MV-4-11 (cell line): ENCODE results near the gene VASN.
A peak's percentile ranks its signal among the peaks of the same experiment; 100 is the strongest.

Experiments
- DNase-seq: peaks from one replicate; lab custom pipeline; 2025; lab: John Stamatoyannopoulos, UW

VASN gene

DNA sequence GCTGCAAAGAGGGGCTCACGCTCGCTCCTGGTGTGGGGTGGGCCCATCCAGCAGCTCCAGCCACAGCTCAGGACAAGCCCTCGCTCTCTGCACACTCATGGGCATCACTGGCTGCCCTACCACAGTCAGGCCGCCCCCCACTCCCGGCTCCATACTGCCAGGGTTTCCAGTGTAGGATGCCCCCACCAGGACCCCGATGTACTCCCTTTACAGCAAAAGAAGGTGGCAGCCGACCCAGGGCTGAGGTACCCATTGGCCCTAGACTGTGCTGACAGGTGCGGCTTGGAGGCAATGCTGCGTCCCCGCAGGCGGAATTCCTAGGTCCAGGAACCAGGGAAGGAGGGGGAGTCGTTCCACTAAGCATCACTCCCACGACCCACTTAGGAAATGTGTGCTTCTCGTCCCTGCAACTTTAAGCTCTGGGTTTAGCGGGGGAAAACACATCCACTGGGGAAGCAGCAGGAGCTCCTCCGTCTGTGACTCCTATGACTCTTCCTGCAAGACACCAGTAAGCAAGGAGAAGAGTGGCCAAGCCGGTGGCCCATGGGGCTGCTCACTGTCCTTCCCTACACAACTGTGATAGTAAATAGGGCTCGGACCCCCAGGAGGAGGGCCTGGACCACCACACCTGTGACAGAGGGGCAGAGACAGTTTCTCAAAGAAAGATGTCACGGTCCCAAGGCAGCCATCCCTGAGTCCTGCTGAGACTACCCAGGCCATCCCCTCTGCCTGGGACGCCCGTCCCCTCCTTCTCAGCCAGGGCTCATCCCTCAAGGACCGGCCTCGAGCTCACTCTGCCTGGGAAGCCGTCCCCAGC is 31.7 kb downstream of the VASN start:
- DNase-seq, result no peak

DNA sequence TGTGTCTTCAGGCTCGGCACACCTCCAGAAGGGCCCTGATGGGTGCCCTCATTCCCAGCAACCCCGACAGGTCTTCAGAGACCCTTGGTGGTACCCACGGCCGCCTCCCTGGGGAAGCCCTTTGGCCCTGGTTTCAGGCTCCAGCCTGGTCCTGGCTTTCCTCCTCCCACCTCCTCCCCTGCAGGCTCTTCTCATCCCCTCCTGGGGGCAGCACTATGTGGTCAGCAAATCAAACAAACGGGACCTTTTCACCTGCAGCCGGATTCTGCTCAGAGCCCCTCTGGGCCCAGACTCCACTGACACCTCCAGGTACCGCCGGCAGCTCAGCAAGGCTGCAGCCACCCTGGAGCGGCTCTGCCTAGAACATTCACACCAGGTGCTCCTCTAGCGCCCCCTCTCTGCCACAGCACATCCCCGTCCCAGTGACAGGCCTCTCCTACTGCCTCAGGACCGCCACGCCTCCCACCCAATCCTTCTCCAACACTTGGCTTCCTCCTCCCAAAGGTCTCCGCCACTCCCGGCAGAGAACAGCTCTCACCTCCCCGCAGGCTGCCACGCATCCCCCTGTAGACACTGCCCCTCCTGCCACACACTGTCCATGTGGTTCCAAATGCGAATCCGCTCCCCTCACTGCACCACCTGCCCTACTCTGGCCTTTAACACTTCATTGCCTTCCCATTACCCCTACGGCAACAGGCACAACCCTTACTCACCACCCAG is 32.8 kb downstream of the VASN start:
- peak; percentile 21 for DNase-seq

DNA sequence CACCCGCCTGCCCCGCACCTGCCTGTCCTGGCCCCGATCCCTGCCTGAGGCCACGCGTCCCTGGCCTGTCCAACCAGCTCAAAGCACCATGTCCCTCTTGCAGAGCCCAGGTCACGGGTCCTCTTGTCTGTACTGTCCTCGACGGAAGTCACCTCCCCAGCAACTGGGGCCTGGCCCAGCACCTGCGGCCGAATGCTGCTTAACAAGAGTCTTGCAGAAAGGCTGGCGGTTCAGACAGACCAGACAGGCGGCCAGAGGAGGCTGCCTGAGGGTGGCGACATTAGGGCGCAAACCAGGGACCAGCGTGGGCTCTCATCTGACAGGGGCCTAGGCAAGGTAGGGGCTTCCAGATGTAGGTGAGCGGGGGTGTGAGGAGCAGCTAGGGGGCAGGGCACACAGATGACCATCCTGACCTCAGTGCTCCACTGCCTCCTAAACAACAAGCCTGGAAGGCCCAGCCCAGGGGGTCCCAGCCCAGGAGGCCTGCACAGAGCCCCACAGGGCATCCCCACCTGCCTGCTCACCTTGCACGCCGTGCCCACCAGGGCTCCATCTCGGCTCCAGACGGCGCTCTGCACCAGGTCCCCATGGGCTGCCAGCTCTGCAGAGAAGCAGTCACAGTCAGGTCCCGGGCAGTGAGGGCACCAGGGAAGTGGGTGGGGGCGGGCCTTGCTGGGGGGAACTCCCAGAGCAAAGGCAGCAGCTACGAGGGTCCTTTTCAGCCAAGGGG is 33.5 kb downstream of the VASN start:
- DNase-seq, result no peak

DNA sequence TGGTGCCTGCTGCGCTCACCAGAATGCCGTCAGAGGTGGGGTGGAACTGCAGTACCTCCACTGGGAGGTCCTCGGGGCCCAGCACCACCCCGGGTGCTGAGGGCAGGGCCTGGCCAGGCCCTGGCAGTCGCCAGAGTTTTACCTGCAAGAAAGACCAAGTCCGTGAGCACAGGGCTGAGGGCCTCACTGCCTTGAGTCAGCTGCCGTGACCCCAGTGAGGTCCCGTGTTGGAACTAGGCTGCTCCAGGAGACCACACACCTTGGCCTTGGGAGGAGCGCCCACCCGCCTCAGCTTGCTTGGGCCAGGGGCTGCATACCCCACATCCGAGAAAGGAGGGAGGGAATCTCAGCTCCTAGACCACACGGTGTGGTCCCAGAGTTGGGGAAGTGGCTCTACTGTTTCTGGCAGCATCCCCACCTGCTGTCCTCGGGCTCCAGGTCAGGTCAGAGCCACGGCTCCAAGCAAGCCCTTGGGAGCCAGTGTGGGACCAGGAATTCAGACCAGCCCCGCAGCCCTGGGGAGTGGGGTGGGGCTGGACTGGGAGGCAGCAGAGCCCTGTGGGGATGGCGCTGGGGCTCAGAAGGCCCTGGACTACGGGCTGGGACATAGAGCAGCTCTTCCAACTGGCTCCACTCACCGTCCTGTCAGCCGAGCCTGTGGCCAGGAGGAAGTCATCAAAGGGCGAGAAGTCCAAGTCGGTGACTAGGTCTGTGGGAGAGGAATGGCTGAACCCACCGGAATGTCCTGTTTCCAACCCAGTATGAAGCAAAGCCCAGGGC is 36.1 kb downstream of the VASN start:
- DNase-seq, result no peak

DNA sequence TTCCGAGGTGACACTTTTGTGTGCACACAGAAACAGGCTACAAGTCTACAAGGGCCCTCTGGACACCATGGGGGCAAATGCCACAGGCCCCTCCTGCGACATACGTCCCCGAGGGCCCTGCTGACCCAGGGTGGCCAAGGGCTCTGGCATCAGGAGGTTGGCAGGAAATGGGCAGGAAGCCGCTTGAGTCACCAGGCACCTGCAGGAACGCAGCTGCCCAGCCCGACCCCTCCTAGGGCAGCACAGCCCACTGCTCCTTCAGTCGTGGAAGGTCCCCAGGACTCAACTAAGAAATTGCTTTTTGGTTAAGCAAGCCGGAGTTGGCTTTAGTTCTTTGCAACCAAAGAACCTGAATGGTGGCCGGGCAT is 36.7 kb downstream of the VASN start:
- no peak for DNase-seq

DNA sequence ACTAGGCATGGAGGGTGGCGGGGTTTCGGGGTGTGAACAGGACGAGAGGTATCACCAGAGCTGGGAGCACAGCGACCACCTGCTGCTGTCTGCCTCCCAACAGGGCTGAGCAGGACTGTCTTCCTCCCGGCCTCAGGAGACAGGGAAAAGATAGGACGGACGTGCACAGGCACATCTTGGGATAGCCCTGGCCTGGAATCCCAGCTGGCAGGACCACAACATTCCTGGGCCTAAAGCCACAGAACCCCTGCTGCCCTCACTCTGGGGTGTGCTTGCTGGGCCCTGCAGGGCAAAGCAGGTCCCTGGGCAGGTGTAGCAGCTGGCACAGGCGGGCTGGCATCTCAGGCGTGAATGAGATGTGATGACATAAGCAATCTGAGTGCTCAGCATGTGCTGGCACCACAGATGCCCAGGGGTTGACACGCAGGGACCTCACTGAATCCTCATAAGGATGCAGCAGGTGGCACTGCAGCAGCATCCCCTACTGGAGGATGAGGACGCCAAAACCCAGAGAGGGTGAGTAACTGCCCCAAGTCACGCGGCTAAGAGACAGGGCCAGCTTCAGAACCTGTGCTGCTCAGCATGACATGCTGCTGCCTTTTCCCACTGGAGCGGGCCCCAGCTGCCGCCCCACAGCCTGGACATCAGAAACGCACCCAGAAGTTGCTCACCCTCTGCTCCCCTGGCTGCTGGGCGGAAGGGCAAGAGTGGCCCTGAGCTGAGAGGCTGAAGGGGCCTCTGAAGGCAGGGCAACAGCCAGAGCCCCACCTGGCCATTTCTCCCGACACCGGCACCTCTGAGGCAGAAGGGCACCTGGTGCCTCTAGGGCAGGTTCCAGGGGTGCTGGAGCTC is 37.7 kb downstream of the VASN start:
- no peak for DNase-seq

DNA sequence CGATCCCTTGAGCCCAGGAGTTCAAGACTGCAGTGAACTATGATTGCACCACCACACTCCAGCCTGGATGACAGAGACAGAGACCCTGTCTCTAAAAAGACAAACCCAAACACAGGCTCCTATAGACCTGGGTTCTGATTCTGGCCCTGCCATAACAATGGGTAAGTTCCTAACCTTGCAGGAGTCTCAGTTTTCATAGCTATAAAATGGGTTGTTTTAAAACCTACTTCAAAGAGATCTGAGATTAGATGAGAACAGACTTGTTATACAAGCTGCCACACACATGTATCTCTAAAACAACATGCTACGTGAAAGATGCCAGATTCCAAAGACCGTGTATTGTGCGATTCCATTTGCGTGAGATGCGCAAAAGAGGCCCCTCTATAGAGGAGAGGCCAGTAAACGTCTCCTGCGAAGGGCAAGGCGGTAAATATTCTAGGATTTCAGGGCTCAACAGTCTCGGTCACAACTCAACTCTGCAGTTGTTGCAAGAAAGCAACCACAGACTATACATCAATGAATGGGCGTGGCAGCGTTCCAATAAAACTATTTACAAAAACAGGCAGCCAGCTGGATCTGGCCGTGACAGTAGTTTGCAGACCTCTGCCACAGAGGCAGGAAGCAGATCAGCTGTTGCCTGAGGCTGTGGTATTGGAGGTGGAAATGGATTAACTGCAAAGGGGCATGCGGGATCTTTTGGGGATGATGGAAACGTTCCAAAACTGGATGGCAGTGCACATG is 38.9 kb downstream of the VASN start:
- no peak for DNase-seq

DNA sequence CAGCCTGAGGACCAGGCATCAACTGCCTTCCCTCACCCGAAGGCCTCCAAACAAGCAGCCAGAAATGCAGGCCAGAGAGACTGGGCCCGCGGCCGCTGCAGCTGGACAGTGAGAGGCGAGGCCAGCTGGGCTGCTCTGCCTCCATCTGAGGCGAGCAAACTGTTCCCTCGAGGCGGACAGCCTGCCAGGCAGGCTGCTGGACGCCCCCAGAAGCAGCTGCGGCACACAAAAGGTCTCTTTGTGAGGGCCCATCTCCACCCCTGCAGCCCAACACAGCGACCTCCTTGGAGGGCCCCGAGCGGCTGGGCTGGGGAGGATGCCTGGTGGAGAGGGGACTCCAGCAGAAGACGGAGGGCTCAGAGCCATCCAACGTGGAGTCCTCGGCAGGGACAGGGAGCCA is 40.0 kb downstream of the VASN start:
- DNase-seq, result no peak

DNA sequence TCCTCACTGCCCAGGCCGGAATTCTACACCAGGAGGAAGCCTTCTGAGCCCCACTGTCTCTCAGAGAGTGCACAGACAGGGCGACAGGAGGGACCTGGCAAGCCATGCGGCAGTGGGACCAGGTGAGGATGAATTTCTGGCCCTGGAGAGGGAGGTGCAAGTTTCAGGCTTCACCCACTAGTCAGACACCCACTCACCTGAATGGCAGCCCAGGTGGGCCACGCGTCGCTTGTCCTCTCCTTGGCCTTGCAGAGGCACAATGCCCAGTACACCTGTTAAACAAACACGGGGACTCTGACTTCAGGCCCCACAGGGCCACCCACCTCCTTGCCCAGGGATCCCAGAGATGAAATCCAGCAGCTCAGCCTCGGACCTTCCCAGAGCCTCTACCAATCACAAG is 40.5 kb downstream of the VASN start:
- DNase-seq, result no peak

DNA sequence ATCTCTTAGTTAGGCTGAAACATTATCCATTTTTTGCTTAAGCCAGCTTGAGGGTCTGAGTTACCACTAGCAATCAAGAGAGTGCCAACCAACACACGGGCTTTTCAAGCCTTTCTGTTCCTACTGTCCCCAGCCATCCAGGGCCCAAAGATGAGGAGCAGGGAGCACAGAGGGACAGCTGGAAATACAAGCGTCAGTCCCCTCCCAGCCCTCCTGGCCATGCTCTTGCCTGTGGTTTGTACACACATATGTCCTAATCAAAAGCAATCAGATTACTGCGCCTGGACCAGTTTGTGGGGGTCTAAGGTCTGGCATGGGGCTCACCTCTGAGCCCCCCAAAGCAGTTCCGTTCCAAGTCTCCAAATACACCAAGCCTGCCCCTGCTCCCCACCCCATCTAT is 41.2 kb downstream of the VASN start:
- DNase-seq, result no peak

DNA sequence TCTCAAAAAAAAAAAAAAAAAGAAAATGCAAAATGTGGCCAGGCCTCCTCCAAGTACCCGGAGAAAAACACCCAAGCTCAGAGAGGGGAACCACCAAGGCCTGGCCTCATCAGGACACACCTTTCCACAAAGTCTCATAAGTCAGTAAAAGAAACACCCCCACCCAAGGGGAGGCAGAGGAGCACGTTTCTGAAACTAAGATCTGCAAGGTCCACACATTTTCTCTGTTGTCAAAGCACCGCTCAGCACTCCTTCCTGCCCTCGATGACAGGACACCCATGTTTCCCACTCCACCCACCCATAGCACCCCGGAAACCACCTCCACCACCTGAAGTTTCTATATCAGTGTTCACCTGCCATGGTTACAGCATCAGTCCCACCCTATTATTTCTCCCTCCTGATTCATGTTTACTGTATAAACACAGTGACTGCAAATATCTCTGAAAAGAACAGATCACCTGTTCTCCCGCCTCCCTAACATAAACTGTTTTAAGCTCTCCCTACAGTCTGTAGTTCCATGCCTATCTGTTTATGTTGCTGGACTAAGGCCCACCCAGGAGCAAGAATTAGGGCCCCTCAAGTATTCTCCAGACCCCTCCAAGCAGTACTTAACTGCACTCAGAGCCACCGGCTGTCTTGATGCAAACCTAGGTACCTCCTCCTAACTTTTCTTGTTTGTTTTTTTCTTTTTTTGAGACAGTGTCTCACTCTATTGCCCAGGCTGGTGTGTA is 42.7 kb downstream of the VASN start:
- no peak for DNase-seq

DNA sequence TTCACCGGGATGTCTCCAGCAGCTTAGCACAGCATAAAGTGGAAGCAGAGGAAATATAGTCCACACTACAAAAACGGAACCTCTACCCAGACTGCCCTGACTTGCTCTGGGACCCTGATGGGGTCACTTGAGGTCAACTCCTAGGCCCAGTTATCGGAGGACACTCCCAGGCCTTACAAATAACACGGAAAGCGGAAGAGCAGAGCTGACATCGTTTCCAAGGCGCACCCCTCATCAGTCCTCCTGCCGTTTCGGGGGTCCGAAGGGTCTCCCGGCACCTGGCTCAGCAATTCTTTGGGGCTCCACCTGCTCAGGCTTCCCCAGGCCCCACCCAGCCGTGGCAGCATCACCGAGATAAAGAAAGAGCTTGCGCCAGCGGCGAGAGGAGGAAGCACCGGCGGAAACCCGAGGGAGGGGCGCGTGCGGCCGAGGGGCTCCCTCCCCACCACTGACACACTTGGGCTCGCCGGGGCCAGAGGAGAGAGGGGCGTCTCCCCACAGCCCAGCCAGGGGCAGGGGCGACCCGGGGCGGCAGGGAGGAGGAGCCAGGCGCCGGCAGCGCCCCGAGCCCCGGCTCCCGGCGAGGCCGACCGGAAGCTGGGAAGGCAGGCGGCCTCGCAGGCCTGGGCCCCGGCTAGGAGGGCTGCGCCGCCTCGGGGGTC is 44.0 kb downstream of the VASN start:
- DNase-seq, result peak; percentile 91

DNA sequence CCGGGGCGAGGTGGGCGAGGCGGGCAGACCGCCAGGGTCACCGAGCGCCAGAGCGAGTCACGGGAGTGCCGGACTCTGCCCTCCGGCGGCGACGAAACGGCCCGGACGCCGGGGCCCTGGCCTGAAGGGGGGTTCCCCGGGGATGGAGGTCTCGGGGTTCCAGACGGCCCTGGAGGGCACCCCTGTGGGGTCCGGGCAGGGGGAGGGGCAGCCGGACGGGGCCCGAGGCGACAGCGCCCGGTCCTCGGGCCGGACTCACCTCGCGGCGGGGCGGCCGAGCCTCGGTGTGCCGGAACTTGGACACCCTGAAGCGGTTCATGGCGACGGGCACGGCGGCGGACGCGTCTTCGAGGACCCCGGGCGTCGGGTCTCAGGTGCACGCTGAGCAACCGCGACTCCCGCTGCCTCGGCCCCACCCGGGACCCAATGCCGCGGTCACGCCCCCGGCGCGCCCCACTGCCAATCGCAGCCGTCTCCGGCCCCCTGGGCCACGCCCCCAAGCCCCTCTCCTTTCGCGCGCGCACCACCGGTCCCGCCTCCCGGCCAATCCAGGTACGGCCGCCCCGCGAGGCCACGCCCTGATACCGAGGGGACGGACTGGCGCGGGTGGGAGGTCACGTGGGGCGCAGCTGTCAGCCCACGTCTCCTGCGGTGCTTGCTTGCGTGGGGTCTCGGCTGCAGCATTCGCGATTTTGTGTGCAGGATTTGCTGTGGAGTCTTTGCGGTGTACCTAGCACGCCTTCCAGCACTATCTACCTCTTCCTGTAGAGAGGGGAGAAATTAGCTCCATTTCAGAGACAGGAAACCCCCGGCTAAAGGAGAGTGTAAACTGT is 44.8 kb downstream of the VASN start, which contains the start of gene CORO7:
Gene CORO7 (minus strand): TSS at position 397 of the 833 bp plus-strand sequence. CDS start 78 bp downstream, at position 319.
- peak; percentile 90 for DNase-seq

DNA sequence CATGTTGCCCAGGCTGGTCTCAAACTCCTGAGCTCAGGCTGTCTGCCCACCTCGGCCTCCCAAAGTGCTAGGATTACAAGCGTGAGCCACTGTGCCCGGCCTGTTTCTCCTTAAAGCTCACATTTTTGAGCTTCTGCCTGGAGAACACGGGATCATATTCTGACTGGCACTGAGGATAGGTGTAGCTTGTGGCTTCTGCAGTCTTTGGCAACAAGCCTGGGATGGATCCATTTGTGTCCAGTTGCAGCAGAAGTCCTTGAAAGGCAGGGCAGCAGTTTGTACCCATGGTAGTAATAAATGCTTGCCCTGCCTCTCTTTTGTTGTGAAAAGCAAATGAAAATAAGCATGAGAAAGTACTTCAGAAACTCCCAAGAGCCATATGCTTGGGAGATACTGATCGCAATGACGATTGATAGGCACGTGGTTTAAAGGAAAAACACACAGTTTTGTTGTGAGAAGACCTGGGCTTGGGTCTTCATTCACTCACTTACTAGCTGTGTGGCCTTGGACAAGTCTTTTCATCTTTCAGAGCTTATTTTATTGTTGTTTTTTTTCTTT is 47.8 kb downstream of the VASN start:
- DNase-seq, result no peak

DNA sequence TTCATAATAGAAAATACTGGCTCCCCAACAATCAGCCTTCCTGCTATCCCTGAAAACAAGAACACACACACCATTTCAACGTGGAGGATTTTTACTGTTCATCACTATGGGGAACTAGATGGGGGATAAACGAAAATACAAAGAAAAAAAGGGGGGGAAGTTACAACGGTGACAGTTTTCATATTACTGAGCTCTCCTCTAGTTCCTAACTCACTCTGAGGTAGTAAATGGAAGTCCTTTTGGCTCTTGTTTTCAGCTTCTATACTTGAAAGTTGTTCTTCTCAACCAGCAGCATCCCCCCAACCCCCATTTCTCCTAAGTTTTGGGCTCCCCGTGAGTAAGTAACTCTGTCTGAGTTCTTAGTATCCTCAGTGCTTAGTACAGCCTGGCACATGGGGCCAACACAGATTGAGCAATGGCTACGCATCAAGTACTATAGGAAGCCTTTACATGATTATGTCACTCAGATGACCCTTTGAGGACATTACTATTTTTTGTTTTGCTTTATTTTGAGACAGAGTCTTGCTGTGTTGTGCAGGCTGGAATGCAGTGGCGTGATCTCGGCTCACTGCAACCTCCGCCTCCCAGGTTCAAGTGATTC is 49.0 kb downstream of the VASN start:
- DNase-seq, result peak; percentile 82

DNA sequence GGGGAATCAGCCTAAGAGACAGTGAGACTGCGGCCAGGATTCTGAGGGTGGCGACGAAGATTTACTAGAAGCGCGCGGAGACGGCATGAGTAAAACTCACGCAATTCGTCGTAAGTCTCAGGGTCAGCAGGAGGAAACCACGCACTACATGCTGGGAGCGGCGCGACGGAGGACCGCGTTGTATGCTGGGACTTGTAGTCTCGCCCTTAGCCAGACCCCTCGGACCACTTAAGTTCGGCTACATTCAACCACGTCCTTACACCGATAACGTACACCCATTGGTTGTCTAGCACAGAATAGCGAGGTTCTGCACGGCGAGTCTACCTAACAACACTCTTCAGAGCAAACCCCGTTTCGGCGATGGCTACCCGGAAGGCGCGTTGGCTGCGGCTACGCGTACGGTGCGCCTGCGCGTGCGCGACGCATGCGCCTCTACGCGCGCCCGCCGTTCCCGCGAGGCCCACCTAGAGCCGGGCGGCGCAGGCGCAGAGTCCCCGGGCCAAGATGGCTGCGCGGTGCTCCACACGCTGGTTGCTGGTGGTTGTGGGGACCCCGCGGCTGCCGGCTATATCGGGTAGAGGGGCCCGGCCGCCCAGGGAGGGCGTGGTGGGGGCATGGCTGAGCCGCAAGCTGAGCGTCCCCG is 53.9 kb downstream of the VASN start, which contains the start of gene DNAJA3:
Gene DNAJA3 (plus strand): TSS at position 491 of the 643 bp plus-strand sequence. CDS start 14 bp downstream, at position 505.
- peak; percentile 95 for DNase-seq
